GM19455 (cell line): ENCODE measurements around the gene ADGRV1.
"Not testable (repeated sequence)": the region's sequence is repeated elsewhere in the genome, so short reads cannot be mapped to it uniquely, and the experiment has no call there.

Source experiments
- ATAC-seq: cut with Tn5 transposase; IDR thresholded peaks from one replicate; pipeline ENCODE4 v1.9.1; 2021; ENCODE audit not compliant: unreplicated experiment

Gene ADGRV1

GRCh38 chr5:90897618-90898017, 339.0 kb downstream of the ADGRV1 start:
- ATAC-seq: no peak

- ATAC-seq: no peak
These were observed 339.9 kb downstream of the ADGRV1 start for GRCh38 chr5:90898326-90899013.

GRCh38 chr5:90899014-90899604, 340.5 kb downstream of the ADGRV1 start:
- no peak for ATAC-seq

GRCh38 chr5:90901261-90901660, 342.7 kb downstream of the ADGRV1 start:
- ATAC-seq: no peak

- ATAC-seq: no peak
These were observed 343.6 kb downstream of the ADGRV1 start for GRCh38 chr5:90902170-90902569.

GRCh38 chr5:90902651-90903386, 344.2 kb downstream of the ADGRV1 start:
- no peak for ATAC-seq

GRCh38 chr5:90909101-90909503, 350.5 kb downstream of the ADGRV1 start:
- ATAC-seq: no peak

GRCh38 chr5:90909940-90910339, 351.3 kb downstream of the ADGRV1 start:
- ATAC-seq: no peak

GRCh38 chr5:90911169-90911568, 352.6 kb downstream of the ADGRV1 start:
- ATAC-seq: no peak

GRCh38 chr5:90912476-90912875, 353.9 kb downstream of the ADGRV1 start:
- ATAC-seq: no peak

GRCh38 chr5:90915393-90915792, 356.8 kb downstream of the ADGRV1 start:
- ATAC-seq: no peak

GRCh38 chr5:90916947-90917800, 358.6 kb downstream of the ADGRV1 start:
- ATAC-seq: no peak

GRCh38 chr5:90917928-90918668, 359.5 kb downstream of the ADGRV1 start:
- ATAC-seq: no peak

- no peak for ATAC-seq
These were observed 362.9 kb downstream of the ADGRV1 start for GRCh38 chr5:90921418-90921973.

GRCh38 chr5:90924222-90924621, 365.6 kb downstream of the ADGRV1 start:
- ATAC-seq: not testable (repeated sequence)

- not testable (repeated sequence) for ATAC-seq
These were observed 370.6 kb downstream of the ADGRV1 start for GRCh38 chr5:90929013-90929839.

- no peak for ATAC-seq
These were observed 371.5 kb downstream of the ADGRV1 start for GRCh38 chr5:90930062-90930461.

- ATAC-seq: no peak
These were observed 372.3 kb downstream of the ADGRV1 start for GRCh38 chr5:90930756-90931431.
